H1 (cell line): Measurements from ENCODE around the gene HDAC2. TPM values are rescaled to one million over a fixed set of nuclear protein-coding genes. Genes with fewer than 3 reads are reported as not detected.

Experiments used
- CTCF ChIA-PET: fragments of 300-600 bp; sonication (Branson Sonifier 250); formaldehyde crosslinking; loops from one replicate; lab custom pipeline; 2021; ENCODE audit not compliant: partially characterized antibody; lab: Charles Lee
- POLR2A ChIA-PET: fragments of 300-600 bp; sonication (Branson Sonifier 250); formaldehyde crosslinking; loops from one replicate; lab custom pipeline; 2021; ENCODE audit warnings: inconsistent platforms; ENCODE audit not compliant: partially characterized antibody; lab: Charles Lee
- DNase-seq, 2 experiments: peaks; one replicate each; pipeline versions ENCODE4 v3.0.0 to v3.0.0-alpha.2; 2010 to 2022; ENCODE audit warnings: low spot score in 2 of 2, low read depth in 1 of 2, mixed read lengths in 1 of 2
- FAIRE-seq: peaks from 2 replicates; lab custom pipeline; 2011; peaks lifted over from hg19 to GRCh38; lab: Jason Lieb, UNC
- H2AFZ ChIP-seq: 2 replicates; pipeline ENCODE4 v1.8.1; 2012; ENCODE audit warnings: low read length, inconsistent platforms
- H2AK5ac ChIP-seq: 2 replicates; pipeline ENCODE4 v1.6.1; 2013; ENCODE audit warnings: low read depth, low read length
- H2BK120ac ChIP-seq: replicated peaks from 2 replicates; pipeline ENCODE3; 2013; ENCODE audit warnings: low read depth, low read length, inconsistent platforms
- H2BK12ac ChIP-seq: 2 replicates; pipeline ENCODE4 v1.6.1; 2013; ENCODE audit warnings: low read depth, low read length
- H2BK15ac ChIP-seq: 2 replicates; pipeline ENCODE4 v1.6.1; 2013; ENCODE audit warnings: low read length
- H2BK20ac ChIP-seq: 2 replicates; pipeline ENCODE4 v1.6.1; 2013; ENCODE audit warnings: low read length
- H2BK5ac ChIP-seq: 2 replicates; pipeline ENCODE4 v1.6.1; 2013; ENCODE audit warnings: low read depth, low read length
- H3K14ac ChIP-seq: 2 replicates; pipeline ENCODE4 v1.6.1; 2013; ENCODE audit warnings: inconsistent platforms; ENCODE audit not compliant: insufficient read length
- H3K18ac ChIP-seq: 2 replicates; pipeline ENCODE4 v1.6.1; 2013; ENCODE audit warnings: low read length; ENCODE audit errors: extremely low read depth
- H3K23ac ChIP-seq: 2 replicates; pipeline ENCODE4 v1.6.1; 2013; ENCODE audit warnings: inconsistent platforms; ENCODE audit not compliant: insufficient read length
- H3K23me2 ChIP-seq: 2 replicates; pipeline ENCODE4 v1.6.1; 2013; ENCODE audit warnings: low read depth, low read length
- H3K27ac ChIP-seq: 2 replicates; pipeline ENCODE4 v1.6.1; 2011; ENCODE audit warnings: low read depth, low read length, inconsistent platforms
- H3K27me3 ChIP-seq, 4 experiments: replicated peaks in 1 of 4; 1 replicate in 1 of 4; 2 replicates in 3 of 4; pipeline versions ENCODE4 v1.6.1 to v1.8.1; 2011 to 2013; ENCODE audit warnings: low read length in 3 of 4, mild to moderate bottlenecking in 3 of 4, inconsistent platforms in 2 of 4, mixed read lengths in 2 of 4, moderate library complexity in 1 of 4; ENCODE audit not compliant: control insufficient read depth in 3 of 4, insufficient read depth in 3 of 4; ENCODE audit errors: extremely low read depth in 1 of 4
- H3K36me3 ChIP-seq, 4 experiments: 2 replicates each; pipeline versions ENCODE4 v1.6.1 to v1.8.1; 2011 to 2013; ENCODE audit warnings: mild to moderate bottlenecking in 4 of 4, low read length in 3 of 4, moderate library complexity in 2 of 4, control low read depth in 1 of 4, inconsistent platforms in 1 of 4; ENCODE audit not compliant: insufficient read depth in 4 of 4, control insufficient read depth in 2 of 4
- H3K4ac ChIP-seq: replicated peaks from 2 replicates; pipeline ENCODE3; 2013; ENCODE audit warnings: low read length, low read depth, mixed read lengths, inconsistent platforms; ENCODE audit not compliant: insufficient read length
- H3K4me1 ChIP-seq, 4 experiments: replicated peaks in 1 of 4; 1 replicate in 1 of 4; 2 replicates in 3 of 4; pipeline versions ENCODE4 v1.6.1 to v1.8.1; 2011 to 2013; ENCODE audit warnings: low read length in 3 of 4, inconsistent platforms in 2 of 4, mixed read lengths in 1 of 4; ENCODE audit not compliant: insufficient read depth in 4 of 4, control insufficient read depth in 3 of 4
- H3K4me2 ChIP-seq, 2 experiments: 2 replicates each; pipeline versions ENCODE4 v1.6.1 to v1.8.1; 2011 to 2013; ENCODE audit warnings: low read depth in 2 of 2, low read length in 2 of 2, control low read depth in 1 of 2, inconsistent platforms in 1 of 2, mild to moderate bottlenecking in 1 of 2; ENCODE audit not compliant: insufficient read depth in 1 of 2
- H3K4me3 ChIP-seq, 4 experiments: fragments of 200-600, 300-600 bp in 1 of 4; sonication (generic), shearing (Covaris generic), sonication (Bioruptor Twin) in 1 of 4; 2 replicates each; pipeline versions ENCODE4 v1.5.1 to v1.8.1; 2011 to 2016; ENCODE audit warnings: low read length in 4 of 4, low read depth in 3 of 4, control low read depth in 2 of 4, inconsistent platforms in 2 of 4, mild to moderate bottlenecking in 2 of 4, mixed read lengths in 1 of 4, moderate library complexity in 1 of 4; ENCODE audit not compliant: insufficient read depth in 2 of 4; ENCODE audit errors: extremely low read depth in 1 of 4
- H3K56ac ChIP-seq: replicated peaks from 2 replicates; pipeline ENCODE3; 2013; ENCODE audit warnings: low read depth, mild to moderate bottlenecking, mixed read lengths, low read length, inconsistent platforms; ENCODE audit not compliant: insufficient read length
- H3K79me1 ChIP-seq: 2 replicates; pipeline ENCODE4 v1.6.1; 2013; ENCODE audit warnings: low read depth, low read length, control low read depth
- H3K79me2 ChIP-seq, 2 experiments: 2 replicates each; pipeline versions ENCODE4 v1.6.1 to v1.8.1; 2012 to 2013; ENCODE audit warnings: low read length in 2 of 2, mild to moderate bottlenecking in 2 of 2, inconsistent platforms in 1 of 2; ENCODE audit not compliant: insufficient read depth in 2 of 2, control insufficient read depth in 1 of 2
- H3K9ac ChIP-seq, 4 experiments: replicated peaks in 1 of 4; 1 replicate in 1 of 4; 2 replicates in 3 of 4; pipeline versions ENCODE4 v1.6.1 to v1.8.1; 2011 to 2013; ENCODE audit warnings: low read depth in 3 of 4, low read length in 3 of 4, control low read depth in 2 of 4, mild to moderate bottlenecking in 2 of 4, moderate library complexity in 2 of 4, inconsistent platforms in 1 of 4; ENCODE audit errors: extremely low read depth in 1 of 4
- H3K9me3 ChIP-seq, 2 experiments: 2 replicates each; pipeline versions ENCODE4 v1.6.1 to v1.8.1; 2012 to 2013; ENCODE audit warnings: mild to moderate bottlenecking in 2 of 2, moderate library complexity in 2 of 2, control low read depth in 1 of 2, inconsistent platforms in 1 of 2, low read depth in 1 of 2, low read length in 1 of 2, mixed read lengths in 1 of 2; ENCODE audit not compliant: insufficient read depth in 2 of 2
- H4K20me1 ChIP-seq, 2 experiments: replicated peaks in 1 of 2; 2 replicates each; pipeline versions ENCODE3 to v1.8.1; 2011 to 2013; ENCODE audit warnings: inconsistent platforms in 2 of 2, low read length in 2 of 2, mild to moderate bottlenecking in 1 of 2; ENCODE audit not compliant: insufficient read depth in 2 of 2, control insufficient read depth in 1 of 2
- H4K5ac ChIP-seq: 2 replicates; pipeline ENCODE4 v1.6.1; 2013; ENCODE audit warnings: low read length, low read depth, mixed read lengths, inconsistent platforms; ENCODE audit not compliant: insufficient read length
- H4K8ac ChIP-seq: 2 replicates; pipeline ENCODE4 v1.8.0; 2013; ENCODE audit warnings: mild to moderate bottlenecking, moderate library complexity, low read length, inconsistent platforms; ENCODE audit not compliant: insufficient read depth; ENCODE audit errors: extremely low read depth
- H4K91ac ChIP-seq: replicated peaks from 2 replicates; pipeline ENCODE3; 2013; ENCODE audit warnings: low read length, mixed read lengths, inconsistent platforms; ENCODE audit not compliant: insufficient read length
- CHD2 ChIP-seq: IDR thresholded peaks from 2 replicates; pipeline ENCODE4 v1.6.1; 2012; ENCODE audit warnings: low read length, improper control_type of control experiment
- POU5F1 ChIP-seq: IDR thresholded peaks from 2 replicates; pipeline ENCODE4 v1.6.1; 2011; ENCODE audit warnings: low read depth, mild to moderate bottlenecking, low read length, moderate library complexity
- WGBS, 2 experiments: shearing (Covaris generic) in 1 of 2; methylation state at CpG; one replicate each; pipeline versions ENCODE4 v1.1.6 to v1.1.7; 2013 to 2015; ENCODE audit warnings: low lambda C conversion rate in 2 of 2, mixed read lengths in 2 of 2, inconsistent platforms in 1 of 2, low coverage in 1 of 2, missing lambda C conversion rate in 1 of 2; ENCODE audit not compliant: insufficient replicate concordance in 2 of 2, insufficient coverage in 1 of 2, insufficient read length in 1 of 2; ENCODE audit errors: extremely low coverage in 1 of 2, missing lambda C conversion rate in 1 of 2; 5-methylcytosine and 5-hydroxymethylcytosine counted together
- polyA plus RNA-seq, 7 experiments: library from polyadenylated mRNA; depleted of rRNA in 3 of 7; stranded (reverse) in 5 of 7; unstranded in 2 of 7; fragments of >200 nt in 5 of 7; fragments of 200-250 nt in 2 of 7; gene quantifications; 1 replicate in 5 of 7; 2 replicates in 1 of 7; 4 replicates in 1 of 7; pipeline versions ENCODE4 v1.2.1 to v1.2.3, GENCODE V29; 2011 to 2013; ENCODE audit warnings: missing spikeins in 2 of 7, mixed read lengths in 2 of 7
- total RNA-seq: library from RNA; stranded (reverse); fragmentation: NEBNext Ultra II Directional; extraction: Animal tissue kit (Norgen Biotek cat#: 25700); gene quantifications from 2 replicates; pipeline ENCODE4 v1.2.1, GENCODE V29; 2021

HDAC2 gene
- total and polyA plus RNA-seq, 2 of the 8 experiments (the other 6 are each of a cell fraction or from before 2014, with no cell fraction given) = 323 to 374 TPM

DNA sequence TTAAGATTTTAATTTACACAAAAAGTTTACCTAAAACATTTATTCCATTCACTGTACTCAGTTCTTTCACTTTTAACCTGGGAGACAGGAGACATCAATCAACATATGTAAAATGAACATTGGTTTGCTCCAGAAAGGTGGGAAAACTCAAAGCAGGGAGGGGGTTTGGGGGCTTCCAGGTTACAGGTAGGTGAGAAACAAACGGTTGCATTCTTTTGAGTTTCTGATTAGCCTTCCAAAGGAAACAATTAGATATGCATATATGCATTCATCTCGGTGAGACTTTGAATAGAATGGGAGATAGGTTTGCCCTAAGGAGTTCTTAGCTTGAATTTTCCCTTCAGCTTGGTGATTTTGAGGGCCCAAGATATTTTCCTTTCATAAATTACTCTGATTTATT is 38.2 kb upstream of the HDAC2 start:
- H3K9ac ChIP-seq = no peak overlapping the region
- no peaks in the 10 kb centered on the region for H3K79me2 ChIP-seq
- H2AFZ ChIP-seq = no peak overlapping the region
- no peak overlapping the region for H2BK12ac ChIP-seq
- H3K4me2 ChIP-seq = peak overlapping the region in 1 of 2 experiments; percentile 41; a peak in 1 of 4 replicates
- no peak overlapping the region for H2BK5ac ChIP-seq
- no peak overlapping the region for H2BK120ac ChIP-seq
- 2% methylated on average over 2 of the region's 2 CpGs; no CpG with 5 or more reads in 1 of the 2 experiments for WGBS, 2 experiments
- no peaks in the 10 kb centered on the region for H4K20me1 ChIP-seq
- ChIA-PET POLR2A (interaction anchor here (0.6 kb wide), 1 partner anchor 25 kb away, joined by 5 read pairs; no protein-coding TSS in a partner anchor), CTCF (no interaction called here)
- no peak overlapping the region for H3K27ac ChIP-seq
- H3K18ac ChIP-seq = no peak overlapping the region
- FAIRE-seq (peak; percentile 55), DNase-seq (no peak)
- peak overlapping the region in 1 of 4 experiments; percentile 16; a peak in 1 of 8 replicates for H3K4me3 ChIP-seq
- H3K36me3 ChIP-seq = no peaks in the 10 kb centered on the region
- no peak overlapping the region for H3K23ac ChIP-seq
- H3K79me1 ChIP-seq = no peaks in the 10 kb centered on the region
- no peak overlapping the region for H3K14ac ChIP-seq
- H3K23me2 ChIP-seq = no peaks in the 10 kb centered on the region; the same call in 1 of the 2 replicates
- H4K91ac ChIP-seq = no peak overlapping the region
- no peak overlapping the region for H2AK5ac ChIP-seq
- no peak overlapping the region for H2BK15ac ChIP-seq
- H4K5ac ChIP-seq = no peak overlapping the region
- TF ChIP-seq CHD2 (no peak), POU5F1 (peak; percentile 67; the same call in 1 of the 2 replicates)
- no peak overlapping the region for H2BK20ac ChIP-seq
- no peaks in the 10 kb centered on the region for H3K27me3 ChIP-seq
- H3K4me1 ChIP-seq = peaks cover 6 to 20% (median 14%) of the 10 kb centered on the region in 4 experiments; a peak in 5 of 7 replicates
- H3K4ac ChIP-seq = no peak overlapping the region
- H3K56ac ChIP-seq = no peak overlapping the region
- no peak overlapping the region for H4K8ac ChIP-seq
- H3K9me3 ChIP-seq = no peaks in the 10 kb centered on the region; a peak in 1 of 4 replicates
